GM12892 (cell line): ENCODE measurements around the gene SLC35F1.

ENCODE experiments used
- POLR2A ChIP-seq: IDR thresholded peaks from 2 replicates; pipeline ENCODE4 v1.6.1; 2011; ENCODE audit warnings: low read depth, low read length, control low read depth
- POLR2AphosphoS5 ChIP-seq: IDR thresholded peaks from 2 replicates; pipeline ENCODE4 v1.6.1; 2011; ENCODE audit warnings: low read depth, low read length, control low read depth
- TAF1 ChIP-seq: IDR thresholded peaks from 2 replicates; pipeline ENCODE4 v1.6.1; 2011; ENCODE audit warnings: low read depth, mild to moderate bottlenecking, control low read depth, low read length, borderline replicate concordance

DNA sequence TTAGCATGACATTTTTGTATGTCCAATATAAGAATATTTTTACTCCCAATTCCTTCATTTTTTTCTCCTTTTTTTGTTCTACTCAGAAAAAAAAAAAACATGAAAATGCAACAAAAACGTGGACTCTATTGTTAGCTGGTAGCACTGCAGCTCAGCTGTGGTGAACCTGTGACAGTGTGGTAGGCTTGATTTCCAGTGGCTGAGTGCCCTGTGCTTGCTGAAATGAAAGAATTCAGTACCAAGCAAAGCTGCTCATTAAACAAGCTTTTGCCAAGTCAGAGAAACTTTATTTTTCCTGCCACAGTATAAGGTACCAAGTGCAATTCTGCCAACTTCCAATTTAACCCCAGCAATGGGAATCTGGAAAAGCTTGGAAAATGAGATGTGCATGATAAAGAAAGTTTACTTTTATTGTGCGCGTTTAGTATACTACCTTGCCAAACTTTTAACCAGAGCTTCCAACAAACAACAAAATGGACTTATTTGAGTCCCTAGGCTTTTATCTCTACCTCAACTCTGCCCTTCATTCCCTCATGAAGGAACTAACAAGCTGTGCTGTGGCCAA lies 215.2 kb downstream of the SLC35F1 start:
- TF ChIP-seq POLR2A (no peak), POLR2AphosphoS5 (no peak), TAF1 (no peak)
